Measurements from ENCODE around the gene PAWR. TPM values are rescaled to one million over a fixed set of nuclear protein-coding genes. Genes with fewer than 3 reads are reported as not detected.

PAWR gene
- total RNA-seq, 2 donors from 2014 or later, result 46.4 to 58.7 TPM

DNA sequence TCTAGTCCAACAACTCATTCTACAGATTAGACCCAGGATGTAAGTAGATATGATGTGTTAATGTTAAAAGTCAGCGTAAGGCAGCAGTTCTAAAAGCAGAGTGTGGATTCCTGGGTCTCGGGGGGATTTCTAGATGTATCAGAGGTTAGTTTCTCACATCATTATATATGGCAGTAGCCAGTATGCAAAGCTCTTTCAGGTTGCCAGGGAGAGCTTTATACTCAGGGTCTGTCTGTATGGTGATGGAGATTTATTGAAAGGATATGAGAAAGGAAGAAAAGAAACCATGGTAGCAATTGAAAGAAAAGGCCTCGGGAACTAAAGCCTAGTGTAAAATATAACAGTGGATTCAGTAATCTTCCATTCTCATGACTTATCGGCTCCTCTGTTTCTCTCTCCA, 26.2 kb upstream of the PAWR start:
- Histone ChIP-seq H3K4me3 (no peak overlapping the region), H3K36me3 (no peaks in the 10 kb centered on the region), H3K4me1 (replicated peaks) (no peaks in the 10 kb centered on the region), H3K27me3 (replicated peaks; ENCODE audit: insufficient read depth) (no peaks in the 10 kb centered on the region), H3K27ac (no peak overlapping the region), H3K9me3 (no peaks in the 10 kb centered on the region)
- DNase-seq (ENCODE audit: low spot score), result no peak
- intact Hi-C loops (cut with DNase I), result no loop called here
- 99% methylated on average over 4 of the region's 4 CpGs for WGBS
- no peak for TF ChIP-seq POLR2AphosphoS5 (IDR thresholded peaks at IDR 0.05)
- TF ChIP-seq POLR2A (IDR thresholded peaks at IDR 0.05), result no peak
- TF ChIP-seq, protein P1, sequence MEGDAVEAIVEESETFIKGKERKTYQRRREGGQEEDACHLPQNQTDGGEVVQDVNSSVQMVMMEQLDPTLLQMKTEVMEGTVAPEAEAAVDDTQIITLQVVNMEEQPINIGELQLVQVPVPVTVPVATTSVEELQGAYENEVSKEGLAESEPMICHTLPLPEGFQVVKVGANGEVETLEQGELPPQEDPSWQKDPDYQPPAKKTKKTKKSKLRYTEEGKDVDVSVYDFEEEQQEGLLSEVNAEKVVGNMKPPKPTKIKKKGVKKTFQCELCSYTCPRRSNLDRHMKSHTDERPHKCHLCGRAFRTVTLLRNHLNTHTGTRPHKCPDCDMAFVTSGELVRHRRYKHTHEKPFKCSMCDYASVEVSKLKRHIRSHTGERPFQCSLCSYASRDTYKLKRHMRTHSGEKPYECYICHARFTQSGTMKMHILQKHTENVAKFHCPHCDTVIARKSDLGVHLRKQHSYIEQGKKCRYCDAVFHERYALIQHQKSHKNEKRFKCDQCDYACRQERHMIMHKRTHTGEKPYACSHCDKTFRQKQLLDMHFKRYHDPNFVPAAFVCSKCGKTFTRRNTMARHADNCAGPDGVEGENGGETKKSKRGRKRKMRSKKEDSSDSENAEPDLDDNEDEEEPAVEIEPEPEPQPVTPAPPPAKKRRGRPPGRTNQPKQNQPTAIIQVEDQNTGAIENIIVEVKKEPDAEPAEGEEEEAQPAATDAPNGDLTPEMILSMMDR (IDR thresholded peaks at IDR 0.05), result no peak

DNA sequence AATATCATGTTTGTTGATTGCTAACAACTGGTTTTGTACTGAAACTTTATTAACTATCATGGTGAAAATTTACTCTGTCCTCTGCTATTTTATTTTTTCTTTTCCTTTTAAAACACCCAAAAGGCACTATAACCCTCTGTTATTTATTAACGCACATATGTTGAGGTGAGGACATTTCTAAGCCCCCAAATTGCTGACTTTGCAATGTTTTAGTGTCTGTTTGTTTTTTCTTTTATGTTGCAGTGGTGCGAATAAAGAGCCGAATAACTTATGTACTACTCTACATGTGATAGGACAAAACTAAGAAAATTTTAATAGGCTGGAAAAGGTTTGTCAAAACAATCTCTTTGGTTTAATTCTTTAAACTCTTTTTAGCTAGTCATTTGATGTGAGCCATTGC, 24.5 kb upstream of the PAWR start:
- H3K9me3 ChIP-seq, result no peaks in the 10 kb centered on the region
- no peaks in the 10 kb centered on the region for H3K4me1 ChIP-seq (replicated peaks)
- no peak overlapping the region for H3K4me3 ChIP-seq
- WGBS, result 93% methylated on average over 3 of the region's 3 CpGs
- intact Hi-C loops (cut with DNase I), result no loop called here
- no peak overlapping the region for H3K27ac ChIP-seq
- TF ChIP-seq, protein P1 (IDR thresholded peaks at IDR 0.05), result no peak
- TF ChIP-seq POLR2AphosphoS5 (IDR thresholded peaks at IDR 0.05) (no peak), POLR2A (IDR thresholded peaks at IDR 0.05) (no peak)
- H3K27me3 ChIP-seq (replicated peaks; ENCODE audit: insufficient read depth), result no peaks in the 10 kb centered on the region
- no peaks in the 10 kb centered on the region for H3K36me3 ChIP-seq
- no peak for DNase-seq (ENCODE audit: low spot score)

DNA sequence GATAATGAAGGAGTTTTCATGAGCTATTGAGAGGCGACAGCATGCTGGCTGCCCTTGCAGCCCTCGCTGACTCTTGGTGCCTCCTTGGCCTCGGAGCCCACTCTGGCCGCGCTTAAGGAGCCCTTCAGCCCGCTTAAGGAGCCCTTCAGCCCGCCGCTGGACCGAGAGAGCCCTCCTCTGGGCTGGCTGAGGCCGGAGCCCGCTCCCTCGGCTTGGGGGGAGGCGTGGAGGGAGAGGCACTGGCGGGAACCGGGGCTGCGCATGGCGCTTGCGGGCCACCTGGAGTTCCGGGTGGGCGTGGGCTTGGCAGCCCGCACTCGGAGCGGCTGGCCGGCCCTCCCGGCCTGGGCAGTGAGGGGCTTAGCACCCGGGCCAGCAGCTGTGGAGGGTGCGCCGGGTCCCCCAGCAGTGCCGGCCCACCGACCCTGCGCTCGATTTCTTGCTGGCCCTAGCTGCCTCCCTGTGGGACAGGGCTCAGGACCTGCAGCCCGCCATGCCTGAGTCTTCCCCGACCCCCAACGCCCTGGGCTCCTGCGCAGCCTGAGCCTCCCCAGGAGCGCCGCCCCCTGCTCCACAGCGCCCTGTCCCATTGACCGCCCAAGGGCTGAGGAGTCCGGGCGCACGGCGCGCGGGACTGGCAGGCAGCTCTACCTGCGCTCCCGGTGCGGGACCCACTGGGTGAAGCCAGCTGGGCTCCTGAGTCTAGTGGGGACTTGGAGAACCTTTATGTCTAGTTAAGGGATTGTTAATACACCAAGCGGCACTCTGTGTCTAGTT, 20.1 kb upstream of the PAWR start:
- Histone ChIP-seq H3K9me3 (no peaks in the 10 kb centered on the region), H3K4me1 (replicated peaks) (no peaks in the 10 kb centered on the region), H3K36me3 (no peaks in the 10 kb centered on the region), H3K27me3 (replicated peaks; ENCODE audit: insufficient read depth) (no peaks in the 10 kb centered on the region), H3K27ac (no peak overlapping the region), H3K4me3 (no peak overlapping the region)
- 88% methylated on average over 41 of the region's 50 CpGs for WGBS
- intact Hi-C loops (cut with DNase I), result no loop called here
- no peak for TF ChIP-seq POLR2A (IDR thresholded peaks at IDR 0.05)
- no peak for TF ChIP-seq POLR2AphosphoS5 (IDR thresholded peaks at IDR 0.05)
- TF ChIP-seq, protein P1 (IDR thresholded peaks at IDR 0.05), result no peak
- DNase-seq (ENCODE audit: low spot score), result no peak

DNA sequence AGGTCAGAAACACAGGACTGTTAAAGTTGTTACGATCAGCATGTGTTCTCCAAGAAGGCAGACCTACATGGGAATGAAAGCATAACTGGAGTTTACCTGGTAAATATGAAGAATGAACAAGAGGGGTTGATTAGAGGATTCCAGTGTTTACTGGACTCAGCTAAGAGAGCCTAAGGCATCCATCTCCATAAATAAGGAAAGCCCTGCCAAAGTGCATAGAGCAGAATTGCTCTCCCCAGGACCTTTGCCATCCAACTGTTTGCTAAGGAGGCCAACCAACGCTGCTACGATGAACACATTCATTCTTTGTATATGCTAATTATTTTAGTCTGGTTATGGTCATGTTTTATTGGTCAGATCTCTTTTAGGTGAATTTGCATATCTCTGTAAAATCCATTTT, 17.1 kb upstream of the PAWR start:
- Histone ChIP-seq H3K9me3 (no peaks in the 10 kb centered on the region), H3K27ac (no peak overlapping the region), H3K36me3 (no peaks in the 10 kb centered on the region), H3K4me1 (replicated peaks) (no peaks in the 10 kb centered on the region), H3K4me3 (no peak overlapping the region), H3K27me3 (replicated peaks; ENCODE audit: insufficient read depth) (no peaks in the 10 kb centered on the region)
- TF ChIP-seq POLR2A (IDR thresholded peaks at IDR 0.05) (no peak), POLR2AphosphoS5 (IDR thresholded peaks at IDR 0.05) (no peak)
- TF ChIP-seq, protein P1 (IDR thresholded peaks at IDR 0.05), result no peak
- no peak for DNase-seq (ENCODE audit: low spot score)
- intact Hi-C loops (cut with DNase I), result no loop called here
- 61% methylated on average over 3 of the region's 3 CpGs for WGBS

DNA sequence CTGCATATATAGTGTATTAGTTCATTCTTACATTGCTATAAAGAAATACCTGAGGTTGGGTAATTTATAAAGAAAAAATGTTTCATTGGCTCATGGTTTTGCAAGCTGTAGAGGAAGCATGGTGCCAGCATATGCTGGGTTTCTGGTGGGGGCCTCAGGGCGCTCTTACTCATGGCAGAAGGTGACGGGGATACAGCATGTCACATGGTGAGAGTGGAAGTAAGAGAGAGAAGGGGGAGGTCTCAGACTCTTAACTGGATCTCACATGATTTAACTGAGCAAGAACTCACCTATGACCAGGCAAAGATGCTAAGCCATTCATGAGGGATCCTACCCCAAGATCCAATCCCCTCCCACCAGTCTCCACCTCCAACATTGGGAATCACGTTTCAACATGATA, 15.9 kb upstream of the PAWR start:
- TF ChIP-seq POLR2A (IDR thresholded peaks at IDR 0.05), result no peak
- TF ChIP-seq, protein P1 (IDR thresholded peaks at IDR 0.05), result no peak
- TF ChIP-seq POLR2AphosphoS5 (IDR thresholded peaks at IDR 0.05), result no peak
- H3K4me3 ChIP-seq, result no peak overlapping the region
- H3K36me3 ChIP-seq, result no peaks in the 10 kb centered on the region
- H3K9me3 ChIP-seq, result no peaks in the 10 kb centered on the region
- intact Hi-C loops (cut with DNase I), result no loop called here
- no peak overlapping the region for H3K27ac ChIP-seq
- H3K27me3 ChIP-seq (replicated peaks; ENCODE audit: insufficient read depth), result no peaks in the 10 kb centered on the region
- DNase-seq (ENCODE audit: low spot score), result no peak
- H3K4me1 ChIP-seq (replicated peaks), result no peaks in the 10 kb centered on the region
- 61% methylated on average over 3 of the region's 3 CpGs for WGBS
